Vagina (tissue), 2 donors: Measurements from ENCODE around the gene ELL2. TPM values are rescaled to one million over a fixed set of nuclear protein-coding genes. Genes with fewer than 3 reads are reported as not detected.
"Not testable (repeated sequence)": the region's sequence is repeated elsewhere in the genome, so short reads cannot be mapped to it uniquely, and the experiment has no call there.

Source experiments
- DNase-seq, 2 donors: peaks; one replicate each; pipeline ENCODE4 v3.0.0-alpha.2; 2017; ENCODE audit errors: extremely low spot score in 2 of 2
- H3K27ac ChIP-seq: fragments of 200-600 bp; sonication (generic); one replicate; pipeline ENCODE4 v1.5.1; 2019
- H3K27me3 ChIP-seq: fragments of 200-600 bp; sonication (generic); one replicate; pipeline ENCODE4 v1.5.1; 2019
- H3K36me3 ChIP-seq, 2 donors: fragments of 200-600 bp; sonication (generic); one replicate each; pipeline ENCODE4 v1.5.1; 2017 to 2019
- H3K4me1 ChIP-seq: fragments of 200-600 bp; sonication (generic); one replicate; pipeline ENCODE4 v1.5.1; 2019
- H3K4me3 ChIP-seq, 2 donors: fragments of 200-600 bp; sonication (generic); 1 replicate in 1 of 2; 2 replicates in 1 of 2; pipeline ENCODE4 v1.5.1; 2016 to 2019
- H3K9me3 ChIP-seq: fragments of 200-600 bp; sonication (generic); one replicate; pipeline ENCODE4 v1.5.1; 2019
- POLR2A ChIP-seq, 2 donors: fragments of 450-650 bp; IDR thresholded peaks; one replicate each; pipeline ENCODE4 v1.6.1; 2017; ENCODE audit warnings: antibody characterized with exemption in 2 of 2, mild to moderate bottlenecking in 2 of 2, moderate library complexity in 2 of 2
- POLR2AphosphoS5 ChIP-seq, 2 donors: sonication (generic); formaldehyde crosslinking; IDR thresholded peaks; one replicate each; pipeline ENCODE4 v1.9.0; 2017; ENCODE audit warnings: antibody characterized with exemption in 2 of 2, mild to moderate bottlenecking in 2 of 2, low read depth in 1 of 2; ENCODE audit not compliant: insufficient read depth in 1 of 2
- intact Hi-C: fragments of 100-400 bp; cut with DNase I; formaldehyde crosslinking; loops from one replicate; pipeline ENCODE4 v1.15.1; 2023
- total RNA-seq: library from RNA; depleted of rRNA; stranded (reverse); fragments of >200 nt; gene quantifications from one replicate; pipeline ENCODE4 v1.2.3, GENCODE V29; 2016
- TF ChIP-seq, protein P1 (sequence below), 3 experiments: fragments of 450-650 bp in 2 of 3; fragments of 200-600 bp in 1 of 3; sonication (generic) in 1 of 3; IDR thresholded peaks; one replicate each; pipeline ENCODE4 v1.5.1; 2017 to 2019; ENCODE audit warnings: antibody characterized with exemption in 3 of 3, mild to moderate bottlenecking in 2 of 3, moderate library complexity in 2 of 3

Gene ELL2
- total RNA-seq, 1 donor from 2014 or later = 113 TPM

DNA sequence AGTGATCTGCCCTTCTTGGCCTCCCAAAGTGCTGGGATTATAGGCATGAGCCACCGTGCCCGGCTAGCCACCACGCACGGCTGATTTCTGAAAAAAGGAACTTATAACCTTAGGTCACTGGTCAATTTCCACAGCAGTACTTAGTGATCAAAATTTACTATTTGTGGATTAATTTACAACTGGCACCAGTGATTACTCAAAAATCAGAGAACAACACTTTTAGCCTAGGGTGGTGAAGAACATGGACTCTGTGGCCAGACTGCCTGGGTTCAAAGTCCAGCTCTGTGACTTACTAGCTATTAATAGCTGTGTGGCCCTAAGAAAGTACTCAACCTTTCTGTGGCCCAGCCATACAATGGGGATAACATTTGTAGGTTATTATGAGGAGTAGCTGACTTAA is 88.3 kb downstream of the ELL2 start:
- TF ChIP-seq, protein P1, sequence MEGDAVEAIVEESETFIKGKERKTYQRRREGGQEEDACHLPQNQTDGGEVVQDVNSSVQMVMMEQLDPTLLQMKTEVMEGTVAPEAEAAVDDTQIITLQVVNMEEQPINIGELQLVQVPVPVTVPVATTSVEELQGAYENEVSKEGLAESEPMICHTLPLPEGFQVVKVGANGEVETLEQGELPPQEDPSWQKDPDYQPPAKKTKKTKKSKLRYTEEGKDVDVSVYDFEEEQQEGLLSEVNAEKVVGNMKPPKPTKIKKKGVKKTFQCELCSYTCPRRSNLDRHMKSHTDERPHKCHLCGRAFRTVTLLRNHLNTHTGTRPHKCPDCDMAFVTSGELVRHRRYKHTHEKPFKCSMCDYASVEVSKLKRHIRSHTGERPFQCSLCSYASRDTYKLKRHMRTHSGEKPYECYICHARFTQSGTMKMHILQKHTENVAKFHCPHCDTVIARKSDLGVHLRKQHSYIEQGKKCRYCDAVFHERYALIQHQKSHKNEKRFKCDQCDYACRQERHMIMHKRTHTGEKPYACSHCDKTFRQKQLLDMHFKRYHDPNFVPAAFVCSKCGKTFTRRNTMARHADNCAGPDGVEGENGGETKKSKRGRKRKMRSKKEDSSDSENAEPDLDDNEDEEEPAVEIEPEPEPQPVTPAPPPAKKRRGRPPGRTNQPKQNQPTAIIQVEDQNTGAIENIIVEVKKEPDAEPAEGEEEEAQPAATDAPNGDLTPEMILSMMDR (IDR thresholded peaks at IDR 0.05) = no peak
- TF ChIP-seq POLR2AphosphoS5 (IDR thresholded peaks at IDR 0.05; ENCODE audit: insufficient read depth in 1 of 2, low read depth in 1 of 2) (no peak), POLR2A (IDR thresholded peaks at IDR 0.05) (no peak)
- H3K27me3 ChIP-seq = no peaks in the 10 kb centered on the region
- H3K27ac ChIP-seq = no peak overlapping the region
- peak in 1 of 2 donors; percentile 25 for DNase-seq
- H3K4me1 ChIP-seq = no peaks in the 10 kb centered on the region
- H3K36me3 ChIP-seq = no peaks in the 10 kb centered on the region
- no peak overlapping the region for H3K4me3 ChIP-seq
- intact Hi-C loops = no loop called here
- H3K9me3 ChIP-seq = no peaks in the 10 kb centered on the region

DNA sequence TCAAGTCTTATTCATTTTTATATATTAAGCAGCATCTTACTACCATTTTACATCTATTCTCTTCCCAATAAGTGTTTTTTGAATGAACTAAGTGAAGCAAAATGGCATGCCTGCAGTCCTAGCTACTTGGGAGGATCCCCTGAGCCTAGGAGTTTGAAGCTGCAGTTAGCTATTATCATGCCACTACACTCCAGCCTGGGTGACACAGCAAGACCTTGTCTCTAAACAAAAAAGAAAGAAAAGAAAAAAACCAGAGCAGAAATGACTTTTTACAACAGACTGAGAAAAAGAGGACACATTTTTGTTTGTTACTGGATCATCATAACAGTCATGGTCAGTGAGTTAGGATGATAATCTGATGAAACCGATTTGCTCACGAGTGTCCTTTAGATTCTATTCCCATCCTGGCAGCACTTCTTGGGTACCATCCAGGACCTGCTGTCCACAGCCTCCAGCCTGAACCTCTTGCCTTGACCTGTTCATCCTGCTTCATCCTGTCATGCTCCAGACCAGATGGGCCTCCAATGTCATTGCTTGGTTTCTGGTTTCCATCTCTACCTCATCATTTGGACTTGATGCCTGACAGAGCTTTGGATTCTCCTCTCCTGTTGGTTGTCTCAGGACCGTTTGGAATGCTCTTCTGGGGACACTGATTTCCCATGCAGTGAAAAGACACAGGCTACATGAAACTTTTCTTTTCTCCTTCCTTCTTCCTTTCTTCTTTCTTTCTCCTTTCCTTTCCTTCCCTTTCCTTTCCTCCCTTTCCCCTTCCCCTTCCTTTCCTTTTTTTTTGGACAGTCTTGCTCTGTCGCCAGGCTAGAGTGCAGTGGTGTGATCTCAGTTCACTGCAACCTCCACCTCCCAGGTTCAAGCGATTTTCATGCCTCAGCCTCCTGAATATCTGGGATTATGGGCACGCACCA is 89.0 kb downstream of the ELL2 start:
- Histone ChIP-seq H3K27ac (no peak overlapping the region), H3K27me3 (no peaks in the 10 kb centered on the region), H3K4me3 (no peak overlapping the region), H3K9me3 (no peaks in the 10 kb centered on the region), H3K4me1 (no peaks in the 10 kb centered on the region), H3K36me3 (no peaks in the 10 kb centered on the region)
- peak in 1 of 2 donors; percentile 34 for DNase-seq
- intact Hi-C loops = no loop called here
- TF ChIP-seq POLR2AphosphoS5 (IDR thresholded peaks at IDR 0.05; ENCODE audit: insufficient read depth in 1 of 2, low read depth in 1 of 2) (no peak), POLR2A (IDR thresholded peaks at IDR 0.05) (no peak)
- TF ChIP-seq, protein P1 (IDR thresholded peaks at IDR 0.05) = no peak

- intact Hi-C loops = no loop called here
- Histone ChIP-seq H3K4me1 (no peaks in the 10 kb centered on the region), H3K9me3 (no peaks in the 10 kb centered on the region), H3K27ac (no peak overlapping the region), H3K27me3 (no peaks in the 10 kb centered on the region), H3K4me3 (no peak overlapping the region), H3K36me3 (no peaks in the 10 kb centered on the region)
- TF ChIP-seq, protein P1 (IDR thresholded peaks at IDR 0.05) = no peak
- TF ChIP-seq POLR2A (IDR thresholded peaks at IDR 0.05) = no peak
- TF ChIP-seq POLR2AphosphoS5 (IDR thresholded peaks at IDR 0.05; ENCODE audit: insufficient read depth in 1 of 2, low read depth in 1 of 2) = no peak
- DNase-seq = peak in 1 of 2 donors; percentile 69
These were observed 90.4 kb downstream of the ELL2 start for GRCh38 chr5:95871146-95871806.

GRCh38 chr5:95870105-95870672 is 91.5 kb downstream of the ELL2 start:
- Histone ChIP-seq H3K4me1 (no peaks in the 10 kb centered on the region), H3K27ac (no peak overlapping the region), H3K27me3 (no peaks in the 10 kb centered on the region), H3K36me3 (no peaks in the 10 kb centered on the region), H3K9me3 (no peaks in the 10 kb centered on the region), H3K4me3 (no peak overlapping the region)
- DNase-seq = peak in 1 of 2 donors; percentile 81
- no peak for TF ChIP-seq POLR2AphosphoS5 (IDR thresholded peaks at IDR 0.05; ENCODE audit: insufficient read depth in 1 of 2, low read depth in 1 of 2)
- TF ChIP-seq, protein P1 (IDR thresholded peaks at IDR 0.05) = no peak
- no peak for TF ChIP-seq POLR2A (IDR thresholded peaks at IDR 0.05)
- intact Hi-C loops = no loop called here

- H3K4me1 ChIP-seq, H3K36me3 ChIP-seq, H3K27ac ChIP-seq, H3K4me3 ChIP-seq, intact Hi-C loops, H3K27me3 ChIP-seq, H3K9me3 ChIP-seq: not testable (repeated sequence)
- DNase-seq = peak in 1 of 2 donors; percentile 20
These were observed 92.3 kb downstream of the ELL2 start for GRCh38 chr5:95869173-95869855.
